Stomach (tissue), 9 donors: ENCODE data around the gene CCDC141. TPM values are rescaled to one million over a fixed set of nuclear protein-coding genes. Genes with fewer than 3 reads are reported as not detected.

ENCODE experiments used
- DNase-seq, 2 donors: peaks; one replicate each; pipeline versions ENCODE4 v3.0.0 to v3.0.0-alpha.2; 2013 to 2019
- H3K27ac ChIP-seq, 5 donors: fragments of 200-600 bp in 4 of 5; sonication (generic) in 4 of 5; one replicate each; pipeline ENCODE4 v1.5.1; 2013 to 2019; ENCODE audit warnings: mild to moderate bottlenecking in 1 of 5, moderate library complexity in 1 of 5
- H3K27me3 ChIP-seq, 3 donors: fragments of 200-600 bp; sonication (generic); one replicate each; pipeline ENCODE4 v1.5.1; 2017 to 2019; ENCODE audit warnings: mixed run types in 1 of 3
- H3K36me3 ChIP-seq, 4 donors: fragments of 200-600 bp; sonication (generic); 1 replicate in 3 of 4; 2 replicates in 1 of 4; pipeline ENCODE4 v1.5.1; 2016 to 2019
- H3K4me1 ChIP-seq, 4 donors: fragments of 200-600 bp; sonication (generic); one replicate each; pipeline ENCODE4 v1.5.1; 2016 to 2019
- H3K4me3 ChIP-seq, 4 donors: fragments of 200-600 bp; sonication (generic) in 3 of 4; one replicate each; pipeline ENCODE4 v1.5.1; 2016 to 2019; ENCODE audit warnings: mild to moderate bottlenecking in 1 of 4
- H3K9me3 ChIP-seq, 4 donors: fragments of 200-600 bp; sonication (generic); one replicate each; pipeline ENCODE4 v1.5.1; 2016 to 2019
- EP300 ChIP-seq: sonication (generic); formaldehyde crosslinking; IDR thresholded peaks from one replicate; pipeline ENCODE4 v1.6.1; 2017; ENCODE audit warnings: antibody characterized with exemption
- POLR2A ChIP-seq, 4 donors: fragments of 450-650 bp; IDR thresholded peaks; one replicate each; pipeline ENCODE4 v1.6.1; 2016; ENCODE audit warnings: antibody characterized with exemption in 4 of 4, control low read depth in 2 of 4, mild to moderate bottlenecking in 1 of 4, moderate library complexity in 1 of 4
- POLR2AphosphoS5 ChIP-seq, 3 donors: sonication (generic); formaldehyde crosslinking; IDR thresholded peaks; one replicate each; pipeline ENCODE4 v1.6.1; 2016; ENCODE audit warnings: antibody characterized with exemption in 3 of 3
- WGBS, 5 donors: extraction: QIAGEN DNeasy Blood & Tissue Kit in 3 of 5; methylation state at CpG; one replicate each; pipeline versions ENCODE4 v1.1.5 to v1.1.7; 2013 to 2018; 5-methylcytosine and 5-hydroxymethylcytosine counted together
- intact Hi-C: fragments of 100-400 bp; cut with DNase I; formaldehyde crosslinking; loops from one replicate; pipeline ENCODE4 v1.15.1; 2023; ENCODE audit warnings: low total_unique reads
- polyA plus RNA-seq, 3 donors: library from polyadenylated mRNA; stranded (reverse); fragments of 200-250 nt; gene quantifications; one replicate each; pipeline ENCODE4 v1.2.3, GENCODE V29; 2013
- total RNA-seq, 5 donors: library from RNA; depleted of rRNA; stranded (reverse); fragments of >200 nt; gene quantifications; one replicate each; pipeline versions ENCODE4 v1.1.0 to v1.2.3, GENCODE V29; 2014 to 2016
- TF ChIP-seq, protein P1 (sequence below), 7 experiments: fragments of 450-650 bp in 4 of 7; fragments of 200-600 bp in 3 of 7; sonication (generic) in 3 of 7; IDR thresholded peaks; one replicate each; pipeline ENCODE4 v1.5.1; 2016 to 2019; ENCODE audit warnings: antibody characterized with exemption in 7 of 7, control low read depth in 2 of 7, mild to moderate bottlenecking in 1 of 7
- donor health status: healthy with polysubstance abuse.
- donor health status: Bipolar disorder and iron deficiency.
- donor health status: healthy.

The CCDC141 gene
- total and polyA plus RNA-seq, 8 donors, result 0.10 to 12.5 (median 1.2) TPM; not detected in 1

DNA sequence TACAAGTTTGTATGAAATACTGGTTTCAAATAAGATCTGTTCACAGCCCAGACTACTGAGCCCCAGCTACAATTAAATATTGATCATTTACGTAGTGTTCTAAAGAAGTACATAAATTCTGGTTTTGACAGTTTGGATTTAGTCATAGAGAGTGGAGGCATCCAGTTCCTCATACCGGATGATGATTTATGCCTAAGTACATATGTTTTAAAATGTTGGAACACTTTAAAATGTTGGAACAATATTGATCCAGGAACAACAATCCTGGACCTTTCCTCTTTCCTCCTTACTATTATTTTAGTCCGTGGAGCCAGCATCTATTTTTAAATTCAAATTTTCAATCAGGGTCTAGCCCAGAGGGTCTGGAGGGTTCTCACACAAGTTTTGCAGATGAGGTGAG lies 220.0 kb downstream of the CCDC141 start:
- no peak overlapping the region for H3K4me3 ChIP-seq
- H3K27me3 ChIP-seq, result no peaks in the 10 kb centered on the region
- TF ChIP-seq EP300 (no peak), POLR2A (IDR thresholded peaks at IDR 0.05) (no peak), POLR2AphosphoS5 (IDR thresholded peaks at IDR 0.05) (no peak)
- TF ChIP-seq, protein P1, sequence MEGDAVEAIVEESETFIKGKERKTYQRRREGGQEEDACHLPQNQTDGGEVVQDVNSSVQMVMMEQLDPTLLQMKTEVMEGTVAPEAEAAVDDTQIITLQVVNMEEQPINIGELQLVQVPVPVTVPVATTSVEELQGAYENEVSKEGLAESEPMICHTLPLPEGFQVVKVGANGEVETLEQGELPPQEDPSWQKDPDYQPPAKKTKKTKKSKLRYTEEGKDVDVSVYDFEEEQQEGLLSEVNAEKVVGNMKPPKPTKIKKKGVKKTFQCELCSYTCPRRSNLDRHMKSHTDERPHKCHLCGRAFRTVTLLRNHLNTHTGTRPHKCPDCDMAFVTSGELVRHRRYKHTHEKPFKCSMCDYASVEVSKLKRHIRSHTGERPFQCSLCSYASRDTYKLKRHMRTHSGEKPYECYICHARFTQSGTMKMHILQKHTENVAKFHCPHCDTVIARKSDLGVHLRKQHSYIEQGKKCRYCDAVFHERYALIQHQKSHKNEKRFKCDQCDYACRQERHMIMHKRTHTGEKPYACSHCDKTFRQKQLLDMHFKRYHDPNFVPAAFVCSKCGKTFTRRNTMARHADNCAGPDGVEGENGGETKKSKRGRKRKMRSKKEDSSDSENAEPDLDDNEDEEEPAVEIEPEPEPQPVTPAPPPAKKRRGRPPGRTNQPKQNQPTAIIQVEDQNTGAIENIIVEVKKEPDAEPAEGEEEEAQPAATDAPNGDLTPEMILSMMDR (IDR thresholded peaks at IDR 0.05), result no peak
- WGBS, 5 donors, result 69 to 81% (median 72%) methylated on average over 3 of the region's 3 CpGs
- no peaks in the 10 kb centered on the region for H3K9me3 ChIP-seq
- no peak for DNase-seq
- H3K27ac ChIP-seq, result no peak overlapping the region
- intact Hi-C loops, result no loop called here
- no peaks in the 10 kb centered on the region for H3K36me3 ChIP-seq
- no peaks in the 10 kb centered on the region for H3K4me1 ChIP-seq

- intact Hi-C loops, result no loop called here
- Histone ChIP-seq H3K27ac (no peak overlapping the region), H3K4me1 (no peaks in the 10 kb centered on the region), H3K9me3 (no peaks in the 10 kb centered on the region), H3K4me3 (no peak overlapping the region), H3K36me3 (no peaks in the 10 kb centered on the region), H3K27me3 (no peaks in the 10 kb centered on the region)
- peak in 1 of 2 donors; percentile 45 for DNase-seq
- TF ChIP-seq POLR2AphosphoS5 (IDR thresholded peaks at IDR 0.05), result no peak
- no peak for TF ChIP-seq EP300
- TF ChIP-seq, protein P1 (IDR thresholded peaks at IDR 0.05), result no peak
- no peak for TF ChIP-seq POLR2A (IDR thresholded peaks at IDR 0.05)
- 63 to 78% (median 68%) methylated on average over 3 of the region's 3 CpGs for WGBS, 5 donors
Measured at GRCh38 chr2:178829299-178829960, 220.5 kb downstream of the CCDC141 start.

- no peaks in the 10 kb centered on the region for H3K9me3 ChIP-seq
- no peaks in the 10 kb centered on the region for H3K27me3 ChIP-seq
- no peak overlapping the region for H3K27ac ChIP-seq
- no peak overlapping the region for H3K4me3 ChIP-seq
- no peak for TF ChIP-seq POLR2A (IDR thresholded peaks at IDR 0.05)
- no peak for TF ChIP-seq POLR2AphosphoS5 (IDR thresholded peaks at IDR 0.05)
- TF ChIP-seq, protein P1 (IDR thresholded peaks at IDR 0.05), result no peak
- no peak for TF ChIP-seq EP300
- intact Hi-C loops, result no loop called here
- no peaks in the 10 kb centered on the region for H3K4me1 ChIP-seq
- DNase-seq, result no peak
- WGBS, 5 donors, result 71 to 95% (median 80%) methylated on average over 4 of the region's 4 CpGs
- H3K36me3 ChIP-seq, result no peaks in the 10 kb centered on the region
Measured at GRCh38 chr2:178828486-178828881, 221.5 kb downstream of the CCDC141 start.

DNA sequence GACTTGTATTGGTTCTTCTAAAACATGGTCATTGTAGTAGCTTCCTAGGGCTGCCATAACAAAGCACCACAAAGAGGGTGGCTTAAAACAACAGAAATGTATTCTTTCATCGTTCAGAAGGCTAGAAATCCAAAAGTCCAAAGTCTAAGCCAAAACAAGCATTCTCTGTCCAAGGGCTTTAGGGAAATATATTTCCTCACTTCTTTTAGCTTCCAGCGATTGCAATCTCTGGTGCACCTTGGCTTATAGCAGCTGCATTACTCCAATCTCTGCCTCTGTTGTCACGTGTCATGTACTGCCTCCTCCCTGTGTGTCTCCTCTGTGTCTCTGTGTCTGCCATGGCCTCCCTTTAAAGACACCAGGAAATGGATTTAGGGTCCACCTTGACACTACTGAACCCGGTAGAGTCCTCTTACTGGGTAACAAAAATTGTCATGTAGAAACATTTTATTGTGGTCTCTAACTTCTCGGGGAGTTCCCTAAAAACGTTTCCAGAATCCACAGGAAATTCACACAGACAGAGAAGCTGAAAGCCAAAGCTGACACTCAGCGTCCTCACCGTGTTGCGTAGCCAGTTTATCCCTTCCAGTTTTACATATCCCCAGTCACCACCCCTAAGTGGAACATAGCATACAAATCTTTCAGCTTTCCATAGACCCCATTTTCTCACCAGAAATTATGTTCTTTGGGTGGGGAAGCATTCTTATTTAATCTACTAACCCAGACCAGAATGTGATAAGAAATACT lies 222.0 kb downstream of the CCDC141 start:
- Histone ChIP-seq H3K36me3 (no peaks in the 10 kb centered on the region), H3K9me3 (no peaks in the 10 kb centered on the region), H3K27me3 (no peaks in the 10 kb centered on the region), H3K4me3 (no peak overlapping the region), H3K27ac (no peak overlapping the region), H3K4me1 (no peaks in the 10 kb centered on the region)
- no peak for DNase-seq
- TF ChIP-seq POLR2A (IDR thresholded peaks at IDR 0.05) (no peak), POLR2AphosphoS5 (IDR thresholded peaks at IDR 0.05) (no peak), EP300 (no peak)
- TF ChIP-seq, protein P1 (IDR thresholded peaks at IDR 0.05), result no peak
- 57 to 77% (median 62%) methylated on average over 9 of the region's 9 CpGs for WGBS, 5 donors
- intact Hi-C loops, result no loop called here
